Peyer's patch (tissue), 4 donors: ENCODE measurements around the gene MINPP1. TPM values are rescaled to one million over a fixed set of nuclear protein-coding genes. Genes with fewer than 3 reads are reported as not detected.

Experiments used
- DNase-seq, 3 donors: peaks; one replicate each; pipeline ENCODE4 v3.0.0-alpha.2; 2017 to 2019
- H3K27ac ChIP-seq, 4 donors: fragments of 200-600 bp; sonication (generic); one replicate each; pipeline ENCODE4 v1.5.1; 2016 to 2019
- H3K27me3 ChIP-seq, 2 donors: fragments of 200-600 bp; sonication (generic); one replicate each; pipeline ENCODE4 v1.5.1; 2019
- H3K36me3 ChIP-seq, 3 donors: fragments of 200-600 bp; sonication (generic); one replicate each; pipeline ENCODE4 v1.5.1; 2016 to 2019
- H3K4me1 ChIP-seq, 4 donors: fragments of 200-600 bp; sonication (generic); one replicate each; pipeline ENCODE4 v1.5.1; 2016 to 2019
- H3K4me3 ChIP-seq, 4 donors: fragments of 200-600 bp; sonication (generic); 1 replicate in 3 of 4; 2 replicates in 1 of 4; pipeline ENCODE4 v1.5.1; 2016 to 2019; ENCODE audit warnings: mild to moderate bottlenecking in 1 of 4
- H3K9me3 ChIP-seq, 4 donors: fragments of 200-600 bp; sonication (generic); one replicate each; pipeline ENCODE4 v1.5.1; 2016 to 2019; ENCODE audit warnings: mild to moderate bottlenecking in 1 of 4
- POLR2A ChIP-seq, 2 donors: fragments of 450-650 bp; IDR thresholded peaks; one replicate each; pipeline ENCODE4 v1.5.1; 2017; ENCODE audit warnings: antibody characterized with exemption in 2 of 2, mild to moderate bottlenecking in 2 of 2, moderate library complexity in 2 of 2
- total RNA-seq, 4 donors: library from RNA; depleted of rRNA; stranded (reverse); fragments of >200 nt; gene quantifications; one replicate each; pipeline ENCODE4 v1.1.0, GENCODE V29; 2016
- TF ChIP-seq, protein P1 (sequence below), 6 experiments: fragments of 450-650 bp in 4 of 6; fragments of 200-600 bp in 2 of 6; sonication (generic) in 1 of 6; IDR thresholded peaks; one replicate each; pipeline ENCODE4 v1.5.1; 2017 to 2019; ENCODE audit warnings: antibody characterized with exemption in 6 of 6, mild to moderate bottlenecking in 3 of 6, moderate library complexity in 1 of 6

The MINPP1 gene
- total RNA-seq, 4 donors from 2014 or later = 5.8 to 35.2 (median 20.6) TPM

DNA sequence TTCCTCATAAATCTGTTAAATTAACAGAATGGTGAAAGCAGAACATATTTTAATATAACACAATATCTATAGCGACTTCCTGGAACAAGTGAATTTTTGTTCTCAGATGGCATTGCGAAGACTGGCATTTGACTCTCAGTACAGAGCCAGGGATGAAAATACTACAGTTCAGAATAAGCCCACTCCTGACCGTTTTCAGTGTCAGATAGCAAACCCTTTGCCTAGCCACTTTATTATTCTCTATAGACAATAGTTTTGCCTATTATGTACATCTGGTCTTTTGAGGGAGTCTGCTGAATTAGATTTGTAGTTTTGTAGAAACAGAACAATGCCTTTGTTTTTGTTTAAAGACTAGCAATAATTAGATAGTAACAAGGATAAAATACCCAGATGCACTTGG lies 2.3 kb downstream of the MINPP1 start:
- no peaks in the 10 kb centered on the region for H3K27me3 ChIP-seq
- TF ChIP-seq, protein P1, sequence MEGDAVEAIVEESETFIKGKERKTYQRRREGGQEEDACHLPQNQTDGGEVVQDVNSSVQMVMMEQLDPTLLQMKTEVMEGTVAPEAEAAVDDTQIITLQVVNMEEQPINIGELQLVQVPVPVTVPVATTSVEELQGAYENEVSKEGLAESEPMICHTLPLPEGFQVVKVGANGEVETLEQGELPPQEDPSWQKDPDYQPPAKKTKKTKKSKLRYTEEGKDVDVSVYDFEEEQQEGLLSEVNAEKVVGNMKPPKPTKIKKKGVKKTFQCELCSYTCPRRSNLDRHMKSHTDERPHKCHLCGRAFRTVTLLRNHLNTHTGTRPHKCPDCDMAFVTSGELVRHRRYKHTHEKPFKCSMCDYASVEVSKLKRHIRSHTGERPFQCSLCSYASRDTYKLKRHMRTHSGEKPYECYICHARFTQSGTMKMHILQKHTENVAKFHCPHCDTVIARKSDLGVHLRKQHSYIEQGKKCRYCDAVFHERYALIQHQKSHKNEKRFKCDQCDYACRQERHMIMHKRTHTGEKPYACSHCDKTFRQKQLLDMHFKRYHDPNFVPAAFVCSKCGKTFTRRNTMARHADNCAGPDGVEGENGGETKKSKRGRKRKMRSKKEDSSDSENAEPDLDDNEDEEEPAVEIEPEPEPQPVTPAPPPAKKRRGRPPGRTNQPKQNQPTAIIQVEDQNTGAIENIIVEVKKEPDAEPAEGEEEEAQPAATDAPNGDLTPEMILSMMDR (IDR thresholded peaks at IDR 0.05) = no peak
- TF ChIP-seq POLR2A (IDR thresholded peaks at IDR 0.05) = no peak
- H3K36me3 ChIP-seq = peaks cover 0 to 30% (median 0%) of the 10 kb centered on the region in 3 donors
- H3K9me3 ChIP-seq = no peaks in the 10 kb centered on the region
- no peak for DNase-seq
- H3K27ac ChIP-seq = no peak overlapping the region
- H3K4me3 ChIP-seq = no peak overlapping the region
- H3K4me1 ChIP-seq = peaks cover 0 to 23% (median 1%) of the 10 kb centered on the region in 4 donors

DNA sequence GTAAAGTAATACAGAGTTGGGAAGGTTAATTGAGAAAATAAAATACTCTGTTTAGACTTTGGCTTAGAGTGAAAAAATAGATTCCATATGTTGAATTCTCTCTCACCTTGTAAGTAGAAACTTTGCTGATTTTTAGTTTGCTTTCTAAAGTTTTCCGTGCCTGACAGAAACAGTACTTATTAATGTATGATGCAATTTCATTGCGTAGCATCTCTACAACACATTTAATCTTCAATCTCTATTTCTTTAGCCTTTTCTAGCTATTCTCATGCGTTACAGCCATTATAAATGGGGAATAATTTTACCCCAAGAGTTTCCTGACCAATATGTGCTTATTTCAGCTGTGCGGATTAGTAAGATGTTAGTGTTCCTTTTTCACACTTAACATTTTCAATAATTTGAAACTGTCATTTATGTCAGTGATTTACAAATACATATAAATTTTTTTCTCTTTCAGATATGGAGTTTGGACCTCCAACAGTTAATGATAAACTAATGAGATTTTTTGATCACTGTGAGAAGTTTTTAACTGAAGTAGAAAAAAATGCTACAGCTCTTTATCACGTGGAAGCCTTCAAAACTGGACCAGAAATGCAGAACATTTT lies 3.3 kb downstream of the MINPP1 start:
- Histone ChIP-seq H3K36me3 (peaks cover 0 to 32% (median 0%) of the 10 kb centered on the region in 3 donors), H3K27me3 (no peaks in the 10 kb centered on the region), H3K4me1 (peaks cover 0 to 23% (median 1%) of the 10 kb centered on the region in 4 donors), H3K27ac (no peak overlapping the region), H3K9me3 (no peaks in the 10 kb centered on the region), H3K4me3 (no peak overlapping the region)
- TF ChIP-seq, protein P1 (IDR thresholded peaks at IDR 0.05) = no peak
- no peak for TF ChIP-seq POLR2A (IDR thresholded peaks at IDR 0.05)
- no peak for DNase-seq

DNA sequence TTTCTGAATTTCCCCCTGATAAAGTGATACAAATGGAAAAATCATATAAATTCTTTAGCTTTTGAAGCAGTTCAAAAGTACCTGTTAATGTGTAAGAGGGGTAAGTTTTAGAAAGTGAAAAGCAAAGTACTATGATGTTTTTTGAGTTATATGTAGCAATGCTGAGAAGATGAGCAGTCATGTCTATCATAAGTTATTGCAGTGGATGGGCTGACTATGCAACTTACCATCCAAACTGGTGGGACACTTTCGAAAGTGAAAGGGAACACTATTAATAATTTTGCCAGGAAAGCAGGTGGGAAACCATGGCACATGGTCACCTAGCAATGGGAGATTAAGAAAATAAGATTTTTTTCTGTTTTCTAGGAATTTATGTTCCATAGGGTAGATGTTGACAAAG lies 4.1 kb downstream of the MINPP1 start:
- Histone ChIP-seq H3K27ac (no peak overlapping the region), H3K4me1 (peaks cover 0 to 20% (median 1%) of the 10 kb centered on the region in 4 donors), H3K27me3 (no peaks in the 10 kb centered on the region), H3K9me3 (no peaks in the 10 kb centered on the region), H3K4me3 (no peak overlapping the region), H3K36me3 (peaks cover 0 to 40% (median 0%) of the 10 kb centered on the region in 3 donors)
- TF ChIP-seq, protein P1 (IDR thresholded peaks at IDR 0.05) = no peak
- TF ChIP-seq POLR2A (IDR thresholded peaks at IDR 0.05) = no peak
- DNase-seq = no peak

DNA sequence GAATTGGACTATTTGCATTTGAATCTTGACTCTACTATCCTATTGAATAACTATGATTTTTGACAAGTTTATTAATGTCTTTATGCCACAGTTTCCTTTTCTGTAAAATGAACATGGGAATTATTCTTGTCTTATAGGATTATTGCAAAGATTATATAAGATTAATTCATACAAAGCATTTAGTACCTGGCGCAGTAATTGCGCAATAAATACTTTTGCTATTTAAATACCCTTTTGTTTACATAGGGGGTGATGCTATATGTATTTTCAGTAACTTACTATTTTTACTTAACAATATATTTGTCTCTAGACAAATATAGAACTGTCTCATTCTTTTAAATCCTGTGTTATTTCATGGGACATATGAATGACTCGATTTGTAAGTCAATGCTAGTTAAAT lies 5.3 kb downstream of the MINPP1 start:
- Histone ChIP-seq H3K4me3 (no peak overlapping the region), H3K27ac (no peak overlapping the region), H3K9me3 (no peaks in the 10 kb centered on the region), H3K27me3 (no peaks in the 10 kb centered on the region), H3K36me3 (peaks cover 0 to 52% (median 0%) of the 10 kb centered on the region in 3 donors), H3K4me1 (peaks cover 0 to 16% (median 1%) of the 10 kb centered on the region in 4 donors)
- no peak for DNase-seq
- TF ChIP-seq POLR2A (IDR thresholded peaks at IDR 0.05) = no peak
- TF ChIP-seq, protein P1 (IDR thresholded peaks at IDR 0.05) = no peak

DNA sequence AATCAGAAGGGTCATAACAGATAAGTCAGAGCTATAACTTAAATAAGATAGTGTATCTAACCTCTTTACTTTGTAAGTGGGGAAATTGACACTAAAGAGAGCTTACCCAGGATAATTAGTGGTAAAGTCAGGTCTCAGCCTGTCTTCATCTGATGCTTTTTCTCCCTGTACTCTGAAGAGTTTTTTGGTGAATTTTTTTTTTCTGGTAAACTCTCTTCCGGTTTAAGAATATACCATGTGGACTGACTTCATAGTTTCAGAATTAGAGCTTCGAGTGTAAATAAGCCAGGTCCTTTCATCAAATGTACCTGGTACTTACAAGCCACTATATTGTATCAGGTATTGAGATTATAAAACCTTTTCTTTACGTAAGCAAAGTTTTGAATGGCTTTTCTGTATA lies 6.8 kb downstream of the MINPP1 start:
- Histone ChIP-seq H3K9me3 (no peaks in the 10 kb centered on the region), H3K27ac (no peak overlapping the region), H3K4me3 (no peak overlapping the region), H3K27me3 (no peaks in the 10 kb centered on the region), H3K4me1 (peaks cover 0 to 8% (median 0%) of the 10 kb centered on the region in 4 donors), H3K36me3 (peaks cover 0 to 58% (median 0%) of the 10 kb centered on the region in 3 donors)
- no peak for DNase-seq
- TF ChIP-seq, protein P1 (IDR thresholded peaks at IDR 0.05) = no peak
- TF ChIP-seq POLR2A (IDR thresholded peaks at IDR 0.05) = no peak
